GM23338 (cell line): ENCODE data around the gene PRKACA. TPM values are rescaled to one million over a fixed set of nuclear protein-coding genes. Genes with fewer than 3 reads are reported as not detected.

ENCODE experiments used
- ATAC-seq: fragments of 200-7000 bp; cut with Tn5 transposase; 3 replicates; pipeline ENCODE4 v1.9.1; 2020
- DNase-seq: peaks from one replicate; pipeline ENCODE4 v3.0.0-alpha.2; 2015; ENCODE audit warnings: low spot score
- H2AFZ ChIP-seq: fragments of 200-600 bp; sonication (generic); 2 replicates; pipeline ENCODE4 v1.8.0; 2016; ENCODE audit warnings: antibody characterized with exemption, mild to moderate bottlenecking, moderate library complexity
- H3F3A ChIP-seq: fragments of 200-600 bp; sonication (generic); replicated peaks from 2 replicates; pipeline ENCODE4 v1.8.0; 2017; ENCODE audit warnings: antibody characterized with exemption, mixed run types, low read depth
- H3K27ac ChIP-seq: fragments of 200-600 bp; sonication (generic); 2 replicates; pipeline ENCODE4 v1.6.1; 2016; ENCODE audit warnings: low read depth
- H3K27me3 ChIP-seq: fragments of 200-600 bp; sonication (generic); 2 replicates; pipeline ENCODE4 v1.8.0; 2016; ENCODE audit warnings: mild to moderate bottlenecking, mixed run types, moderate library complexity; ENCODE audit not compliant: insufficient read depth
- H3K36me3 ChIP-seq: fragments of 200-600 bp; sonication (generic); 2 replicates; pipeline ENCODE4 v1.8.0; 2016; ENCODE audit warnings: mild to moderate bottlenecking; ENCODE audit not compliant: insufficient read depth
- H3K4me1 ChIP-seq: fragments of 200-600 bp; sonication (generic); 2 replicates; pipeline ENCODE4 v1.8.0; 2016; ENCODE audit warnings: mild to moderate bottlenecking, moderate library complexity; ENCODE audit not compliant: insufficient read depth
- H3K4me2 ChIP-seq: fragments of 200-600 bp; sonication (generic); 2 replicates; pipeline ENCODE4 v1.7.1; 2017; ENCODE audit warnings: mixed run types
- H3K4me3 ChIP-seq: fragments of 200-600 bp; sonication (generic); 2 replicates; pipeline ENCODE4 v1.6.1; 2016; ENCODE audit warnings: mixed run types
- H3K79me2 ChIP-seq: fragments of 200-600 bp; sonication (generic); replicated peaks from 2 replicates; pipeline ENCODE4 v1.8.0; 2017; ENCODE audit warnings: mild to moderate bottlenecking; ENCODE audit not compliant: insufficient read depth
- H3K9me2 ChIP-seq: fragments of 200-600 bp; sonication (generic); 2 replicates; pipeline ENCODE4 v1.8.0; 2017; ENCODE audit not compliant: insufficient read depth
- H4K20me1 ChIP-seq: fragments of 200-600 bp; sonication (generic); replicated peaks from 2 replicates; pipeline ENCODE4 v1.8.0; 2017; ENCODE audit warnings: mild to moderate bottlenecking; ENCODE audit not compliant: insufficient read depth
- H3K27ac Mint-ChIP-seq: 2 replicates; pipeline ENCODE4 v1.8.0; 2020; ENCODE audit warnings: inconsistent platforms, mild to moderate bottlenecking, moderate library complexity, mixed read lengths
- H3K27me3 Mint-ChIP-seq: 3 replicates; pipeline ENCODE4 v1.8.0; 2022; ENCODE audit warnings: low read depth, mild to moderate bottlenecking, moderate library complexity, mixed read lengths, inconsistent platforms; ENCODE audit not compliant: insufficient read depth, poor library complexity
- H3K36me3 Mint-ChIP-seq: 3 replicates; pipeline ENCODE4 v1.8.0; 2021; ENCODE audit warnings: low read depth, mild to moderate bottlenecking, inconsistent platforms, moderate library complexity, mixed read lengths
- H3K4me1 Mint-ChIP-seq: 3 replicates; pipeline ENCODE4 v1.8.0; 2020; ENCODE audit warnings: mild to moderate bottlenecking, inconsistent platforms, mixed read lengths
- H3K4me3 Mint-ChIP-seq: 3 replicates; pipeline ENCODE4 v1.8.0; 2021; ENCODE audit warnings: moderate library complexity, mild to moderate bottlenecking, inconsistent platforms, mixed read lengths
- H3K9me3 Mint-ChIP-seq: 3 replicates; pipeline ENCODE4 v1.8.0; 2020; ENCODE audit warnings: moderate library complexity, mild to moderate bottlenecking, inconsistent platforms, mixed read lengths
- polyA plus RNA-seq: library from polyadenylated mRNA; unstranded; fragments of >200 nt; fragmentation: Nextera tagmentation; extraction: Ambion mirVana; gene quantifications from 2 replicates; pipeline ENCODE4 v1.2.1, GENCODE V29; 2016
- total RNA-seq: library from RNA; depleted of rRNA; stranded (reverse); fragments of >200 nt; shearing (Covaris generic); gene quantifications from 2 replicates; pipeline ENCODE4 v1.2.3, GENCODE V29; 2014
- TF ChIP-seq, protein P1 (sequence below): fragments of 250-450 bp; sonication (Bioruptor Pico); IDR thresholded peaks from 2 replicates; pipeline ENCODE4 v1.5.0; 2020; ENCODE audit warnings: mild to moderate bottlenecking, moderate library complexity
- TF ChIP-seq, protein P2 (sequence below), 2 experiments: fragments of 200-600 bp in 1 of 2; sonication (generic) in 1 of 2; conservative IDR thresholded peaks; 2 replicates each; pipeline versions ENCODE4 v1.5.1 to v1.6.1; 2016 to 2017; ENCODE audit warnings: antibody characterized with exemption in 2 of 2, low read depth in 2 of 2, mild to moderate bottlenecking in 2 of 2, moderate library complexity in 1 of 2

The PRKACA gene
- total and polyA plus RNA-seq, 2 experiments from 2014 or later = 13.0 to 31.3 TPM

DNA sequence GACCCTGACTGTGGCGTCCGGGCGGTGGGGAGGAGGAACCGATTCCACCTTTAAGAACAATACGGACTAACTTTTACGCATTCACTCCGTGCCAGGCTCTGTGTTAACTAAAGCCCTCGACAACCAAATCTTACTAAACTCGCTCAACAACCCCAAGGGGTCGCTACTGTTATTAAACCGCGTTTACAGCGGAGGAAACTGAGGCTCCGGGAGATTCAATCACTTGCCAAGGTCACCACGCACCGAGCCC is 28.2 kb downstream of the PRKACA start:
- Histone ChIP-seq H3K79me2 (no peaks in the 10 kb centered on the region), H3K4me1 (peaks cover 12% of the 10 kb centered on the region), H3K4me3 (peak overlapping the region; percentile 56), H3K27ac (no peak overlapping the region), H2AFZ (no peak overlapping the region), H3K4me2 (peak overlapping the region; percentile 72), H3F3A (peaks cover 30% of the 10 kb centered on the region), H4K20me1 (0 out of 2 replicates have a peak, but pooled peaks cover 6% of the 10 kb centered on the region), H3K36me3 (peaks cover 9% of the 10 kb centered on the region; the same call in 1 of the 2 replicates), H3K27me3 (peaks cover 36% of the 10 kb centered on the region), H3K9me2 (no peaks in the 10 kb centered on the region)
- Mint-ChIP-seq H3K9me3 (peaks cover 10% of the 10 kb centered on the region), H3K27me3 (peaks cover 25% of the 10 kb centered on the region), H3K4me1 (peaks cover 15% of the 10 kb centered on the region), H3K4me3 (peak overlapping the region; percentile 75), H3K36me3 (peaks cover 23% of the 10 kb centered on the region), H3K27ac (no peak overlapping the region)
- TF ChIP-seq, protein P1, sequence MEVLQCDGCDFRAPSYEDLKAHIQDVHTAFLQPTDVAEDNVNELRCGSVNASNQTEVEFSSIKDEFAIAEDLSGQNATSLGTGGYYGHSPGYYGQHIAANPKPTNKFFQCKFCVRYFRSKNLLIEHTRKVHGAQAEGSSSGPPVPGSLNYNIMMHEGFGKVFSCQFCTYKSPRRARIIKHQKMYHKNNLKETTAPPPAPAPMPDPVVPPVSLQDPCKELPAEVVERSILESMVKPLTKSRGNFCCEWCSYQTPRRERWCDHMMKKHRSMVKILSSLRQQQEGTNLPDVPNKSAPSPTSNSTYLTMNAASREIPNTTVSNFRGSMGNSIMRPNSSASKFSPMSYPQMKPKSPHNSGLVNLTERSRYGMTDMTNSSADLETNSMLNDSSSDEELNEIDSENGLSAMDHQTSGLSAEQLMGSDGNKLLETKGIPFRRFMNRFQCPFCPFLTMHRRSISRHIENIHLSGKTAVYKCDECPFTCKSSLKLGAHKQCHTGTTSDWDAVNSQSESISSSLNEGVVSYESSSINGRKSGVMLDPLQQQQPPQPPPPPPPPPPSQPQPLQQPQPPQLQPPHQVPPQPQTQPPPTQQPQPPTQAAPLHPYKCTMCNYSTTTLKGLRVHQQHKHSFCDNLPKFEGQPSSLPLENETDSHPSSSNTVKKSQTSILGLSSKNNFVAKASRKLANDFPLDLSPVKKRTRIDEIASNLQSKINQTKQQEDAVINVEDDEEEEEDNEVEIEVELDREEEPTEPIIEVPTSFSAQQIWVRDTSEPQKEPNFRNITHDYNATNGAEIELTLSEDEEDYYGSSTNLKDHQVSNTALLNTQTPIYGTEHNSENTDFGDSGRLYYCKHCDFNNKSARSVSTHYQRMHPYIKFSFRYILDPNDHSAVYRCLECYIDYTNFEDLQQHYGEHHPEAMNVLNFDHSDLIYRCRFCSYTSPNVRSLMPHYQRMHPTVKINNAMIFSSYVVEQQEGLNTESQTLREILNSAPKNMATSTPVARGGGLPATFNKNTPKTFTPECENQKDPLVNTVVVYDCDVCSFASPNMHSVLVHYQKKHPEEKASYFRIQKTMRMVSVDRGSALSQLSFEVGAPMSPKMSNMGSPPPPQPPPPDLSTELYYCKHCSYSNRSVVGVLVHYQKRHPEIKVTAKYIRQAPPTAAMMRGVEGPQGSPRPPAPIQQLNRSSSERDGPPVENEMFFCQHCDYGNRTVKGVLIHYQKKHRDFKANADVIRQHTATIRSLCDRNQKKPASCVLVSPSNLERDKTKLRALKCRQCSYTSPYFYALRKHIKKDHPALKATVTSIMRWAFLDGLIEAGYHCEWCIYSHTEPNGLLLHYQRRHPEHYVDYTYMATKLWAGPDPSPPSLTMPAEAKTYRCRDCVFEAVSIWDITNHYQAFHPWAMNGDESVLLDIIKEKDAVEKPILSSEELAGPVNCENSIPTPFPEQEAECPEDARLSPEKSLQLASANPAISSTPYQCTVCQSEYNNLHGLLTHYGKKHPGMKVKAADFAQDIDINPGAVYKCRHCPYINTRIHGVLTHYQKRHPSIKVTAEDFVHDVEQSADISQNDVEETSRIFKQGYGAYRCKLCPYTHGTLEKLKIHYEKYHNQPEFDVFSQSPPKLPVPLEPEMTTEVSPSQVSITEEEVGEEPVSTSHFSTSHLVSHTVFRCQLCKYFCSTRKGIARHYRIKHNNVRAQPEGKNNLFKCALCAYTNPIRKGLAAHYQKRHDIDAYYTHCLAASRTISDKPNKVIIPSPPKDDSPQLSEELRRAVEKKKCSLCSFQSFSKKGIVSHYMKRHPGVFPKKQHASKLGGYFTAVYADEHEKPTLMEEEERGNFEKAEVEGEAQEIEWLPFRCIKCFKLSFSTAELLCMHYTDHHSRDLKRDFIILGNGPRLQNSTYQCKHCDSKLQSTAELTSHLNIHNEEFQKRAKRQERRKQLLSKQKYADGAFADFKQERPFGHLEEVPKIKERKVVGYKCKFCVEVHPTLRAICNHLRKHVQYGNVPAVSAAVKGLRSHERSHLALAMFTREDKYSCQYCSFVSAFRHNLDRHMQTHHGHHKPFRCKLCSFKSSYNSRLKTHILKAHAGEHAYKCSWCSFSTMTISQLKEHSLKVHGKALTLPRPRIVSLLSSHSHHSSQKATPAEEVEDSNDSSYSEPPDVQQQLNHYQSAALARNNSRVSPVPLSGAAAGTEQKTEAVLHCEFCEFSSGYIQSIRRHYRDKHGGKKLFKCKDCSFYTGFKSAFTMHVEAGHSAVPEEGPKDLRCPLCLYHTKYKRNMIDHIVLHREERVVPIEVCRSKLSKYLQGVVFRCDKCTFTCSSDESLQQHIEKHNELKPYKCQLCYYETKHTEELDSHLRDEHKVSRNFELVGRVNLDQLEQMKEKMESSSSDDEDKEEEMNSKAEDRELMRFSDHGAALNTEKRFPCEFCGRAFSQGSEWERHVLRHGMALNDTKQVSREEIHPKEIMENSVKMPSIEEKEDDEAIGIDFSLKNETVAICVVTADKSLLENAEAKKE (CRISPR knock-in tag) = no peak
- TF ChIP-seq, protein P2, sequence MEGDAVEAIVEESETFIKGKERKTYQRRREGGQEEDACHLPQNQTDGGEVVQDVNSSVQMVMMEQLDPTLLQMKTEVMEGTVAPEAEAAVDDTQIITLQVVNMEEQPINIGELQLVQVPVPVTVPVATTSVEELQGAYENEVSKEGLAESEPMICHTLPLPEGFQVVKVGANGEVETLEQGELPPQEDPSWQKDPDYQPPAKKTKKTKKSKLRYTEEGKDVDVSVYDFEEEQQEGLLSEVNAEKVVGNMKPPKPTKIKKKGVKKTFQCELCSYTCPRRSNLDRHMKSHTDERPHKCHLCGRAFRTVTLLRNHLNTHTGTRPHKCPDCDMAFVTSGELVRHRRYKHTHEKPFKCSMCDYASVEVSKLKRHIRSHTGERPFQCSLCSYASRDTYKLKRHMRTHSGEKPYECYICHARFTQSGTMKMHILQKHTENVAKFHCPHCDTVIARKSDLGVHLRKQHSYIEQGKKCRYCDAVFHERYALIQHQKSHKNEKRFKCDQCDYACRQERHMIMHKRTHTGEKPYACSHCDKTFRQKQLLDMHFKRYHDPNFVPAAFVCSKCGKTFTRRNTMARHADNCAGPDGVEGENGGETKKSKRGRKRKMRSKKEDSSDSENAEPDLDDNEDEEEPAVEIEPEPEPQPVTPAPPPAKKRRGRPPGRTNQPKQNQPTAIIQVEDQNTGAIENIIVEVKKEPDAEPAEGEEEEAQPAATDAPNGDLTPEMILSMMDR (conservative IDR thresholded peaks at IDR 0.05; ENCODE audit: low read depth in 2 of 2) = peak; percentile 45 to 50
- ATAC-seq = no peak
- peak; percentile 75 for DNase-seq
